HG03039 (cell line): Measurements from ENCODE around the gene TMC8.
A peak's percentile ranks its signal among the peaks of the same experiment; 100 is the strongest.
"Not testable (repeated sequence)": the region's sequence is repeated elsewhere in the genome, so short reads cannot be mapped to it uniquely, and the experiment has no call there.

Source experiments
- ATAC-seq: cut with Tn5 transposase; IDR thresholded peaks from one replicate; pipeline ENCODE4 v1.9.1; 2021; ENCODE audit warnings: mild to moderate bottlenecking, moderate library complexity; ENCODE audit not compliant: unreplicated experiment

TMC8 gene

GRCh38 chr17:78135858-78136500 lies 5.4 kb downstream of the TMC8 start:
- ATAC-seq: no peak

DNA sequence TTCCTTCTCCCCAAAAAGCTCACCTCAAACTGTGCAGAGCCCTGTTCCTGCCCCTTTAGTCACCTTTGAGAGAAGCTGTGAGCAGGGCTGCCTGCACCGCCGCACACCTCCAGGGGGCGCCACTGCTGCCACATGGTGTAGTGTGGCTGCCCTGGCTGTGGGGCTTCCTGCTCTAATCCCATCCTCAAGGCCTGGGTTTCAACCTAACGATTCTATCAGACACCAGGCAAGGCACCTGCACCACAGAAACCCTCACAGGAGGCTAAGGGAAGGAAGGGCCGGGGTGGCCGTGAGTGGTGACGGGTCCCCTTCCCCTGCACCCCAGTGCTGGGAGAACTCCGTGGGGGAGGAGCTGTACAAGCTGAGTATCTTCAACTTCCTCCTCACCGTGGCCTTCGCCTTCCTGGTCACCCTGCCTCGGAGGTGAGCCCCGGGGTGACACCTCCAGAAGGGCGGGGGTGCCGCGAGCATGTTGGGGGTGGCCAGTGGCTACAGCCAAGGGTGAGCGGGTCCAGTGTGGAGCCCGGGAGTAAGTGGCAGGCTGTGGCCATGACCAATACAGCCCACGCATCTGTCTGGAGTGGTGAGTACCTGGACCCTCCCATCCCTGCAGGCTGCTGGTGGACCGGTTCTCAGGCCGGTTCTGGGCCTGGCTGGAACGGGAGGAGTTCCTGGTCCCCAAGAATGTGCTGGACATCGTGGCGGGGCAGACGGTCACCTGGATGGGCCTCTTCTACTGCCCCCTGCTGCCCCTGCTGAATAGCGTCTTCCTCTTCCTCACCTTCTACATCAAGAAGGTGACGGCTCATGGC lies 7.0 kb downstream of the TMC8 start:
- no peak for ATAC-seq

DNA sequence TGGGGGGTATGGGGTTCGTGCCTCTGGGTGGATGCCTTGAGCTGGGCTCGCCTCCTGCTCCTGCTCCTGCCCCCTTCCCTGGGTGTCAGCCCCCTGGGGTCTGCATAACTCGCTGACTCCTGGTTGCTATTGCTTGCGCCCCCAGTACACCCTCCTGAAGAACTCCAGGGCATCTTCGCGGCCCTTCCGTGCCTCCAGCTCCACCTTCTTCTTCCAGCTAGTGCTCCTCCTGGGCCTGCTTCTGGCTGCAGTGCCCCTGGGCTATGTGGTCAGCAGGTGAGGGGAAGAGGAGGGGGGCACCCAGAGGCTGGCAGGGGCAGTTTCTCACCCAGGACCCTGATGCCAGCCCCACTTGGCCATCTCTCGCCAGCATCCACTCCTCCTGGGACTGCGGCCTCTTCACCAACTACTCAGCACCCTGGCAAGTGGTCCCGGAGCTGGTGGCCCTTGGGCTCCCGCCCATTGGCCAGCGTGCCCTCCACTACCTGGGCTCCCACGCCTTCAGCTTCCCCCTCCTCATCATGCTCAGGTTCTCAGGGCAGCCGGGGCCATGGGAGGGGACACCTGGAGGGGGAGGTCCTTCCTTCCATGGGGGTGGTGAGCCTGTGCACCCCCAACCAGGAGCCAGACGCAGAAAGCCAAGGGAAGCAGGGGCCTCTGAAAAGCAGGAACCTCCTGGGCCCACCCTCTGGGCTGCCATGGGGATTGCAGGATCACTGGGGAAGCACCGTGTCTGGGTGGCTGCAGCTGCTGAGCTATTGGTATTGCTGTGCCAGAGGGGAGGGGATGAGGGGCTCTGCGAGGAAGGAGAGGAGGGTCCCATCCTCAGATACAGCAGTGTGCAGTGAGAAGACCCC lies 7.9 kb downstream of the TMC8 start:
- no peak for ATAC-seq

DNA sequence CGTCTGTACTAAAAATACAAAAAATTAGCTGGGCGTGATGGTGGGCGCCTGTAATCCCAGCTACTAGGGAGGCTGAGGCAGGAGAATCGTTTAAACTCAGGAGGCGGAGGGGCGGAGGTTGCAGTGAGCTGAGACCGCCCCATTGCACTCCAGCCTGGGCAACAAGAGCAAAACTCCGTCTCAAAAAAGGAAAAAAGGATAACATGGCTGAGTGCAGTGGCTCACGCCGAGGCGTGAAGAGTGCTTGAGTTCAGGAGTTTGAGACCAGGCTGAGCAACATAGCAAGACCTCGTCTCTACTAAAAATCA lies 9.2 kb downstream of the TMC8 start:
- not testable (repeated sequence) for ATAC-seq

GRCh38 chr17:78140169-78141051 lies 9.8 kb downstream of the TMC8 start:
- ATAC-seq: peak; percentile 57

DNA sequence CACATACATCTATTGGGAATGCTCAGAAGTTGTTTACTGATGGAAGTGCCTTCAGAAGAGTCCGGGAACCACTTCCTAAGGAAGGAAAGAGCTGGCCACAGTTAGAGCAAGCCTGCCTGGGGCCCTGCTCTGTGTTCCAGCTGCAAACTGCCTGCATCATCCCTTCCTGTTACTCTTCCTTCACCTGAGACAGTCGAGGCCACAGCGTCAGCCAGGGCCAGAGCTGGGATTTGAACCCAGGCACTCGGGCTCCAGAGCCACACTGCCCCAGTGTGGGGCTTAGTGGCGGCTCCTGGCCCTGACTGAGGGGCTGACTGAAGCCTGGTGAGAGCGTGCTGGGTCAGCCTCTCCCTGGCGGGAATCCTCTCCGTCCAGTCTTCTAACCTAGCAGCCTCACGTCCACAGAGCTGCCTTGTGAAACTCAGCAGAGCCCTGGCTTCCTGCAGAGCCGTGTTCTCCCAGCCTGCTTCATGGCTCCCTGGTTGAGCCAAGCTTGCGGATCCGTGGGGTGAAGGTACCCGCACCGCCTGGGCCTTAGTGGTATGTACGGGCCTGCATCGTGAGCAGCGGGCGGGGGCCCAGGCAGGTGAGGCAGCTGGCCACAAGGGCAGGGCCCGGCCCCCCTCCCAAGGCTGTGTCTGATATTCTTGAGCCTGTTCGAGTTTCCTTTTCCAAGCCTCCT lies 11.0 kb downstream of the TMC8 start:
- ATAC-seq: no peak

- ATAC-seq: no peak
Measured at GRCh38 chr17:78142119-78142861, 11.7 kb downstream of the TMC8 start.

DNA sequence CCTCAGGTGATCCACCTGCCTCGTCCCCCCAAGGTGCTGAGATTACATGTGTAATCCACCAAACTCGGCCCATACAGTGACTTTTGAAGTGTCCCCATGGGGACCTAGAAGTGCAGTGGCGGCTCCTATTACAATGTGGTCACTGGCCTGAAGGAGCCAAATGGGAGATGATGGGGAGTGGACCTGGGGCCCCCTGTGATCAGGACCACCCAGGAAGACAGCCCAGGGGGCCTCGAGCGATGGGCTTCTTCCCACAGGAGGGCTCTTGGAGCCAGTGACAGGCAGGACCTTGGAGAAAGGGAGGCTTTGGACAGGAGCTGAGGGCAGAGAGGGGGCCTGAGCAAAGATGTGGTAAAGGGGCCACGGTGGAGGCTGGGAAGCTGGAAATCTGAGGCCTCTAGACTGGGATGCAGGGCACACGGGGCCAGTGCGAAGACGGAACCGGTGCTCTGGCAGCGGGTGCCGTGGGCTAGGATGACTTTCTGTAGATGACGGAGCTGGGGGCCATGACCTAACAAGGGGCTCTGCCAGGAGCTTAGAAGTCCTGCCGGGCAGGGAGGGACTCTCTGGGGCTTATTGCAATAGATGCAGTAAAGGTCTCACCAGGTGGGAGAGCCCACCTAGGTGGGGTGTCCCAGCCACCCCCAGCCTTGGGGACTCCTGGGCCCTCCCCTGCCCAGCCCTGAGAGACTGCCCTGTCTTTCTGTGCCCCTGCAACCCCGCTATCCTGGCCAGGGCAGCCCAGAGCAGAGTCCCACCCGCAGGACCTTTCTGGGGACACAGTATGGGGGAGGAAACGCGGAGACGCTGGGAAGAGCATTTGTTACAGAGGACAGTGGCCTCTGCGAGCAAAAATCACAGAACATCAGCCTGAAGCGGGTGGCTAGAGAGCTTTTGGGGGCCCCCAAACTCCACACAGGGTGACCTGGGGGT lies 12.9 kb downstream of the TMC8 start:
- ATAC-seq: no peak

DNA sequence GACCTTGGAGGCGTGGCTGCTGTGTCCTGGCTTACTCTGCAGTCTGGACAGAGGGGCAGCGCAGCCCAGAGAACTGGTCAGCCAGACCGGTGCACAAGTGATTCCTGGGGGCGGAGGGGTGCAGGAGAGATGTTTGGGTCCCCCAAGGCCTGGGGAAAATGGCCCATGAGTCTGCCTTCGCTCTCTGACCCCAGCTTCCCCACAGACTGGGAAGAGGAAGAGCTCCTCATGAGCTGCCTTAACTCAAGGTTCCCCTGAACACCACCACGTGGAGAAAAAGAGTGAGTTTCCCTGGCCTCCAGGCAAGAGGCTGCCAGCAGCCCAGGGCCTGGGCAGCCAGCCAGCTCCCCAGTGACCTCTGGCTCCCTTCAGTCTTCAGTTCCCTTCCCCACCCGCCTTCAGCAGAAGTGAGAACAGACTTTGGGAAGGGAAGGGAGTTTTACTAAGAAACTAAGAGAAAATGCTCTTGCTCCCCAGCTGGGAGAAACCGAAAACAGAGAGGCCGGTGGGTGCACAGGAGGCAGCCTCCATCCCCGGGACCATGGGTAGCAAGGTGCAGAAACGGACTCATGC lies 13.7 kb downstream of the TMC8 start:
- ATAC-seq: no peak

DNA sequence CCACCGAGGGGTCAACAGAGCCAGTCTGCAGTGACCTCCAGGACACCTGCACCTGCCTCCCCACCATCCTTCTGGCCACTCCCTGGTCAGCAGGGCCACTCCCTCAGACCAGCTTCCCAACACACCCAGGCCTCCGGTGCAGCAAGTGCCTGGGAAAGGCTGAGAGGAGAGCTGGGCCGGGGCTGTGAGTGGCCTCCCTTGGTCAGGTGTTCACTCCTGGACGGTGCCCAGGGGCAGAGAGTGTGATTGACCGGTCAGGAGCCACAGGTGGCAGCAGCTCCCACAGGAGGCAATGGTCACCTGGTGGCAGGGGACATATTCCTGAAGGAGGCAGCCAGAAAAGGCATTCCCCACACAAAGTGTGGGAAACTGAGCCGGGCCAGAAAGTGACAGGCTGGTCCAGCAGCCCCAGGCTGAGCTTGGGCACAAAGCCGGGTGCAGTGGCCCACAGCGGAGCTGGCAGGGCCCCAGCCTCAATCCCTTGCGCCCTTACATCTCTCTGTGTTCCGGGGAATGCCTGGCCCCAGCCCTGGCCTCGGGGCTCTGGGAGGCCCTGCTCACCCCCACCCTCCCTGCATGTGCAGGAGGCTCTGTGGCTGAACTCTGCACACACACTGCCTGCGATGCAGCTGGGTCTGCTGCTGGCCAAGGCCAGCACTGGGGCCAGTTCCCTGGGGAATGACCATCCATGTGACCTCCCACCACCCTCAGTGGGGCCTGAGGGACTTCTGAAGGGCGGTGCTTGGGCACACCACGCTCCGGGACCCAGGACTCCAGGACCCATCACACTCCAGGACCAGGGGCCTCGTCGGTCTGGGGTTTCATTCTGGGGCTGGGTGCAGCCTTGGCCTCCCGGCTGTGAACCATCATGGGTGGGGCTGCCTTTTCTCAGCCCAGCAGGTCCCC lies 14.4 kb downstream of the TMC8 start:
- no peak for ATAC-seq

GRCh38 chr17:78146471-78146869 lies 15.9 kb downstream of the TMC8 start:
- ATAC-seq: no peak

DNA sequence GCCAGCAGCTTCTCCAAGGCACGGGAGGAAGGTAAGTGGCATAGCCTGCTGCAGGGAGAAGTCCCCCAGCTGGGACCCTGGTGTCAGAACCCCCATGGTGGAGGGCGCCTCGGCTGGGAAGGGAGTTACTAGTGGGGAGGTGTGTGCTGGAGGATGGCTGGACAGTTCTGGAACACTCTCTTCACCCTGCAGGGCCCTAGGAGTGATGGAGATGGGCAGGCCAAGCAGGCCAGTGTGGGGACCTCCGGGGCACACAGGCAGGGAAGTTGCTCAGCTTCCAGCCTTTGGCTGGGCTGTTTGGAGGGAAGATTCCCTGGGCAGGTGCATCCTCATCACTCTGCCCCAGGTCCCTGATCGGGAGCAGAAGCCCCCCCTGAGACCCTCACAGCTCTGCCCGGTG lies 16.3 kb downstream of the TMC8 start:
- no peak for ATAC-seq

- no peak for ATAC-seq
Measured at GRCh38 chr17:78147315-78147998, 16.9 kb downstream of the TMC8 start.

DNA sequence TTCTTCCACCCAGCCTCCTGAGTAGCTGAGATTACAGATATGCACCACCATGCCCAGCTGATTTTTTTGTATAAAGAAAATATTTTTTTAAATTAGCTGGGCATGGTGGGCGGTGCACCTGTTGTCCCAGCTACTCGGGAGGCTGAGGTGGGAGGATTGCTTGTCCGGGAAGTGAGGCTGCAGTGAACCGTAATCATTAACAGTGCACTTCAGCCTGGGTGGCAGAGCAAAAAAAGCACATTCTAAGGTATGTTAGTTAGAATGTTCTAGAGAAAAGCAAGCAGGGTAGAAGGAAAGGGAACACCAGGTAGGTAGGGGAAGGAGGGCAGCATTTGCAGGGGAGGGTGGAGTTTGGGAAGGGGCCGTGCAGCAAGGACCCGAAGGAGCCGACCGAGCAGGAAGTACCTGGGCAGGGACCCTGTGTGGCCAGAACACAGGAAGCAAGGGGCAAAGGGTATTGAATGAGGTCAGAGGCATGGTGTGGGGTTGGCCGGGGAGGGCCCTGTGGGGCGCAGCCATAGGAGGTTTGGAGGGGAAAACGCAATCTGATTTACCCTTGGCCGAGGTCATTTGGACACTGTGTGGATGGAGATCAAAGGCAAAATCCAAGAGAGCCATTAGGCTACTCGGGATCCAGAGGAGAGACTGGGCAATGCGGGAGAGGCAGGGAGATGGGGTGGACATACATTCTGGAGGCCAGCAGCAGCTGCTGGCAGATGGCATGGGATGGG lies 17.9 kb downstream of the TMC8 start:
- no peak for ATAC-seq

DNA sequence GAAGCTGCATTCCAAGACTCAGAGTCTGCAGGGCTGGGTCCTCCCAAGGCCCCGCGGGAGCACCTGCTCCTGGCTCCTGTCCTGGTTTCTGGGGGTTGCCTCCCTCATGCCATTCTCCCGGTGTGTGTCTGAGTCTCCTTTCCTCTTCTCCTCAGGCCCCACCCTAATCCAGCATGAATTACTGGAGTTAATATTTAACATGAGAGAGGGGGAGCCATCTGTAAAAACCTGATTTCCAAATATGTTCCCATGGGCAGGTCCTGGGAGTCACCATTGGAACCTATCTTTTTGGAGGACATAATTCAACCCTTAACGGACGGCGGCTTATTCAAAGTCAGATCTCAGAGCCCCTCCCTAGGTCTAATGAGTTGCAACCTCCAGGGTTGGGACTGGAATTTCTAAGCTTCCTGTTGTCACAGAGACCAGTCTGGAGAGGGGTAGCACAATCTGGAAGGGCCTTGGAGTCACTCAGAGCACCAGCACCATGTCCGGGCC lies 21.0 kb downstream of the TMC8 start:
- no peak for ATAC-seq
